Transverse colon (tissue), 4 donors: ENCODE data around the gene RFX1. TPM values are rescaled to one million over a fixed set of nuclear protein-coding genes. Genes with fewer than 3 reads are reported as not detected.

ENCODE experiments used
- DNase-seq: peaks from one replicate; pipeline ENCODE4 v3.0.0-alpha.2; 2019
- H3K27ac ChIP-seq, 4 donors: fragments of 200-600 bp; sonication (generic); 2 replicates each; pipeline ENCODE4 v1.5.1; 2016 to 2018; ENCODE audit warnings: inconsistent platforms in 4 of 4
- H3K27me3 ChIP-seq: fragments of 200-600 bp; sonication (generic); 2 replicates; pipeline ENCODE4 v1.5.1; 2017; ENCODE audit warnings: inconsistent platforms
- H3K36me3 ChIP-seq, 4 donors: fragments of 200-600 bp; sonication (generic); 2 replicates each; pipeline ENCODE4 v1.5.1; 2017 to 2019; ENCODE audit warnings: inconsistent platforms in 4 of 4
- H3K4me1 ChIP-seq, 4 donors: fragments of 200-600 bp; sonication (generic); 2 replicates each; pipeline ENCODE4 v1.5.1; 2017 to 2020; ENCODE audit warnings: inconsistent platforms in 4 of 4
- H3K4me3 ChIP-seq, 4 donors: fragments of 200-600 bp; sonication (generic); 1 replicate in 1 of 4; 2 replicates in 3 of 4; pipeline versions ENCODE4 v1.5.1 to v1.6.1; 2017 to 2019; ENCODE audit warnings: inconsistent platforms in 4 of 4
- H3K9me3 ChIP-seq, 2 donors: fragments of 200-600 bp; sonication (generic); 2 replicates each; pipeline ENCODE4 v1.5.1; 2017 to 2019; ENCODE audit warnings: inconsistent platforms in 2 of 2
- EP300 ChIP-seq: sonication (generic); formaldehyde crosslinking; IDR thresholded peaks from one replicate; pipeline ENCODE4 v1.6.1; 2017; ENCODE audit warnings: antibody characterized with exemption, low read depth
- POLR2A ChIP-seq: fragments of 450-650 bp; IDR thresholded peaks from one replicate; pipeline ENCODE4 v1.6.1; 2016; ENCODE audit warnings: antibody characterized with exemption, mild to moderate bottlenecking, moderate library complexity
- POLR2AphosphoS5 ChIP-seq, 3 donors: sonication (generic); formaldehyde crosslinking; IDR thresholded peaks; one replicate each; pipeline ENCODE4 v1.6.1; 2016; ENCODE audit warnings: antibody characterized with exemption in 3 of 3
- WGBS, 2 donors: methylation state at CpG; one replicate each; pipeline ENCODE4 v1.1.5; 2018; ENCODE audit warnings: low coverage in 1 of 2; 5-methylcytosine and 5-hydroxymethylcytosine counted together
- in situ Hi-C, 4 donors: fragments of 200-750 bp; cut with MboI; loops; one replicate each; pipeline versions ENCODE4 v1.15.0 to v1.15.1; 2017; ENCODE audit warnings: low sequenced_read_pairs in 3 of 4, low pct_ligation_motif_present in 1 of 4, low pct_unique_long_range_greater_than_20kb in 1 of 4
- intact Hi-C: fragments of 100-400 bp; cut with DNase I; formaldehyde crosslinking; loops from one replicate; pipeline ENCODE4 v1.15.1; 2023; ENCODE audit warnings: low total_unique reads
- total RNA-seq, 4 donors: library from RNA; depleted of rRNA; stranded (reverse); fragments of >200 nt; gene quantifications; one replicate each; pipeline ENCODE4 v1.1.0, GENCODE V29; 2016
- TF ChIP-seq, protein P1 (sequence below), 5 experiments: fragments of 200-600 bp in 3 of 5; fragments of 450-650 bp in 2 of 5; sonication (generic) in 3 of 5; IDR thresholded peaks; 1 replicate in 2 of 5; 2 replicates in 3 of 5; pipeline ENCODE4 v1.5.1; 2016 to 2017; ENCODE audit warnings: antibody characterized with exemption in 5 of 5, inconsistent platforms in 3 of 5, mild to moderate bottlenecking in 2 of 5, moderate library complexity in 1 of 5

RFX1 gene
- total RNA-seq, 4 donors from 2014 or later = 3.7 to 9.0 (median 8.1) TPM

DNA sequence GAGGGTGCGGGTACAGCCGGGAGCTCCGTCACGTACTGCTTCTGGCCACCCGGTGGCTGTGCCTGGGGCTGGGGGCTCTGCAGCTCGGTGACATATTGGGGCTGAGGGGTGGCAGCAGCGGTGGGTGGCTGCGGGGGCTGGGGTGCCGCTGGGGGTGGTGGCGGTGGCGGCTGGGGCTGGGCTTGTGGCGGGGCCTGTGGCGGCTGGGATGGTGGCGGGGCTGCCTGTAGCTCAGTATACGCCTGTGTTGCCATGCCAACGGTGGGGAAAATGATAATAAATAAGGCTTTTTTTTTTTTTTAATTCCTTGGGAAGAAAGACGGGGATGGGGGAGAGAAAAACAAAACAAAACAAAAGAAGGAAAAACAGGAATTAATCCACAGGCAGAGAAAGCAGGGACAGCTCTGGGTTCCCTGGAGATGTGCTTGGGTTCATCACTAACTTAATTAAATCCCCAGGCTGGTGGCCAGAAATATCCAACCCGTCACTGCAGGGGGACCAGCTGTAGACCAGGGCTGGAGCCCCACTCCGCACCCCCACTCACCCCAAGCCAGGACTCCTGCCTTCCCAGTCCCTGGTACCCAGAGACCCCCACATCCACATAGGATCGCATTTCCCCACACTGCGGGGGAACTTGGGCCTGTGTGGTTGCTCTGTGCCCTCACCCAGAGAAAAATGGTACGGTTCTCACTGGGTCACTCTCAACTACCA, 12.4 kb downstream of the RFX1 start:
- Histone ChIP-seq H3K36me3 (peaks cover 0 to 9% (median 2%) of the 10 kb centered on the region in 4 donors), H3K4me3 (no peak overlapping the region), H3K9me3 (no peaks in the 10 kb centered on the region), H3K27me3 (no peaks in the 10 kb centered on the region), H3K4me1 (peaks cover 3 to 13% (median 5%) of the 10 kb centered on the region in 4 donors), H3K27ac (no peak overlapping the region)
- 78 to 79% methylated on average over 7 to 21 of the region's 22 CpGs for WGBS, 2 donors
- no peak for DNase-seq
- TF ChIP-seq POLR2AphosphoS5 (IDR thresholded peaks at IDR 0.05) (no peak), POLR2A (no peak), EP300 (no peak)
- TF ChIP-seq, protein P1, sequence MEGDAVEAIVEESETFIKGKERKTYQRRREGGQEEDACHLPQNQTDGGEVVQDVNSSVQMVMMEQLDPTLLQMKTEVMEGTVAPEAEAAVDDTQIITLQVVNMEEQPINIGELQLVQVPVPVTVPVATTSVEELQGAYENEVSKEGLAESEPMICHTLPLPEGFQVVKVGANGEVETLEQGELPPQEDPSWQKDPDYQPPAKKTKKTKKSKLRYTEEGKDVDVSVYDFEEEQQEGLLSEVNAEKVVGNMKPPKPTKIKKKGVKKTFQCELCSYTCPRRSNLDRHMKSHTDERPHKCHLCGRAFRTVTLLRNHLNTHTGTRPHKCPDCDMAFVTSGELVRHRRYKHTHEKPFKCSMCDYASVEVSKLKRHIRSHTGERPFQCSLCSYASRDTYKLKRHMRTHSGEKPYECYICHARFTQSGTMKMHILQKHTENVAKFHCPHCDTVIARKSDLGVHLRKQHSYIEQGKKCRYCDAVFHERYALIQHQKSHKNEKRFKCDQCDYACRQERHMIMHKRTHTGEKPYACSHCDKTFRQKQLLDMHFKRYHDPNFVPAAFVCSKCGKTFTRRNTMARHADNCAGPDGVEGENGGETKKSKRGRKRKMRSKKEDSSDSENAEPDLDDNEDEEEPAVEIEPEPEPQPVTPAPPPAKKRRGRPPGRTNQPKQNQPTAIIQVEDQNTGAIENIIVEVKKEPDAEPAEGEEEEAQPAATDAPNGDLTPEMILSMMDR (IDR thresholded peaks at IDR 0.05) = no peak
- intact Hi-C loops = no loop called here
- in situ Hi-C loops = no loop called here

GRCh38 chr19:13992025-13992424, 14.1 kb downstream of the RFX1 start:
- TF ChIP-seq POLR2A = no peak
- no peak for TF ChIP-seq EP300
- TF ChIP-seq POLR2AphosphoS5 (IDR thresholded peaks at IDR 0.05) = no peak
- TF ChIP-seq, protein P1 (IDR thresholded peaks at IDR 0.05) = no peak
- H3K9me3 ChIP-seq = no peaks in the 10 kb centered on the region
- no peaks in the 10 kb centered on the region for H3K27me3 ChIP-seq
- peaks cover 6 to 17% (median 9%) of the 10 kb centered on the region in 4 donors for H3K4me1 ChIP-seq
- in situ Hi-C loops (no loop called here), intact Hi-C loops (no loop called here)
- no peak overlapping the region for H3K27ac ChIP-seq
- no peak for DNase-seq
- no peak overlapping the region for H3K4me3 ChIP-seq
- 82 to 90% methylated on average over 2 to 7 of the region's 7 CpGs for WGBS, 2 donors
- H3K36me3 ChIP-seq = peaks cover 0 to 9% (median 2%) of the 10 kb centered on the region in 4 donors

DNA sequence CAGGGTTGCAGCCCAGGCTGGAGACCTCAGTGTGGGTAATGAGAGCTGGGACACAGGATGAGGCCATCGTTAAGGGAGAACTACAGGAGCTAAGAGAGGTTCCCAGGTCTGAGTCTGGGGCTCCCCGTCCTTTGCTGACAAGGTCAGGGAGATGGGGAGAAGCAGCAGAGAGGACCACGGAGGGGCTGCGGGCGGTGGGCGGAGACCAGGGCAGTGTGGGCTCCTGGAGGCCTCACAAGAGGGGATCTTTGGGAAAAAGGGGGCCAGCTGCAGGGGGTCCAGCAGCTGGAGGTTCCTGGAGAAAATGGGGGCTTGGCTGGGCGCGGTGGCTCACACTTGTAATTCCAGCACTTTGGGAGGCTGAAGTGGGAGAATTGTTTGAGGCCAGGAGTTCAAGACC, 16.0 kb downstream of the RFX1 start:
- WGBS, 2 donors = 91 to 100% methylated on average over 5 to 8 of the region's 8 CpGs

DNA sequence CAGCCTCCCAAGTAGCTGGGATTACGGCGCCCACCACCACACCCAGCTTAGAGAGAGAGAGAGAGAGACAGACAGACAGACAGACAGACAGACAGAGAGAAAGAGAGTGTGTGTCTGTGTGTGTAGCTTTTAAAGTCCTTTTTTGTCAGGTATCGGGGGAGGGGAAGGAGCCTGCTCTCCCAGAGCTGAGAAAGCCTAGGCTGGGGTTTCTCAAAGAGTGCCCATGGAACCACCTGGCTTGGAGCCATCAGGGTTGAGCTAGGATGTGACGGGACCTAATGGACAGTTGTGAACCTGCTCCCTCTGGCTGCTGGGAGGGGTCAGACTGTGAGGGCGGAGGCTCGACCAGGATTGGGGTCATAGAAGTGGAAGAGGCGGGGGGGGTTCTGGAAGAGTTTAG, 16.6 kb downstream of the RFX1 start:
- Histone ChIP-seq H3K9me3 (no peaks in the 10 kb centered on the region), H3K4me1 (peaks cover 10 to 21% (median 16%) of the 10 kb centered on the region in 4 donors), H3K27me3 (no peaks in the 10 kb centered on the region), H3K4me3 (no peak overlapping the region), H3K36me3 (peaks cover 0 to 9% (median 2%) of the 10 kb centered on the region in 4 donors), H3K27ac (no peak overlapping the region)
- TF ChIP-seq POLR2AphosphoS5 (IDR thresholded peaks at IDR 0.05) = no peak
- TF ChIP-seq, protein P1 (IDR thresholded peaks at IDR 0.05) = no peak
- TF ChIP-seq POLR2A = no peak
- no peak for TF ChIP-seq EP300
- WGBS, 2 donors = 88 to 100% methylated on average over 2 to 7 of the region's 7 CpGs
- intact Hi-C loops (no loop called here), in situ Hi-C loops (no loop called here)
- no peak for DNase-seq

More for the DNA sequence above, 16.0 kb downstream of the RFX1 start:
- DNase-seq = no peak
- Histone ChIP-seq H3K9me3 (no peaks in the 10 kb centered on the region), H3K4me3 (no peak overlapping the region), H3K27ac (no peak overlapping the region), H3K36me3 (peaks cover 0 to 9% (median 2%) of the 10 kb centered on the region in 4 donors), H3K4me1 (peaks cover 10 to 23% (median 16%) of the 10 kb centered on the region in 4 donors), H3K27me3 (no peaks in the 10 kb centered on the region)
- intact Hi-C loops = no loop called here
- TF ChIP-seq POLR2A (no peak), EP300 (no peak), POLR2AphosphoS5 (IDR thresholded peaks at IDR 0.05) (no peak)
- TF ChIP-seq, protein P1 (IDR thresholded peaks at IDR 0.05) = no peak
- in situ Hi-C loops = no loop called here
